Bronchial epithelial cell (primary cell): Measurements from ENCODE around the gene TRIP13. TPM values are rescaled to one million over a fixed set of nuclear protein-coding genes. Genes with fewer than 3 reads are reported as not detected.

ENCODE experiments used
- DNase-seq: peaks from one replicate; pipeline ENCODE4 v3.0.0-alpha.2; 2010; ENCODE audit warnings: low read depth
- FAIRE-seq: peaks from 2 replicates; lab custom pipeline; 2011; peaks lifted over from hg19 to GRCh38; lab: Jason Lieb, UNC
- H3K27me3 ChIP-seq: 2 replicates; pipeline ENCODE4 v1.5.1; 2011; ENCODE audit warnings: low read length; ENCODE audit not compliant: control insufficient read depth, insufficient read depth
- H3K36me3 ChIP-seq: 2 replicates; pipeline ENCODE4 v1.5.1; 2011; ENCODE audit warnings: low read length; ENCODE audit not compliant: control insufficient read depth, insufficient read depth
- H3K4me3 ChIP-seq: 2 replicates; pipeline ENCODE4 v1.5.1; 2011; ENCODE audit warnings: mild to moderate bottlenecking, low read depth, low read length, control low read depth
- total RNA-seq: library from RNA; depleted of rRNA; stranded (reverse); fragments of >200 nt; gene quantifications from 2 replicates; pipeline ENCODE4 v1.2.1, GENCODE V29; 2014
- TF ChIP-seq, protein P1 (sequence below): IDR thresholded peaks from 2 replicates; pipeline ENCODE4 v1.5.1; 2011; ENCODE audit warnings: mild to moderate bottlenecking, moderate library complexity, low read length, control low read depth, inconsistent platforms; ENCODE audit not compliant: insufficient read depth, severe bottlenecking

Gene TRIP13
- total RNA-seq, 1 donor from 2014 or later = 1.8 TPM

GRCh38 chr5:953535-954449 lies 61.1 kb downstream of the TRIP13 start:
- H3K27me3 ChIP-seq = peaks cover 5% of the 10 kb centered on the region
- no peak for DNase-seq

GRCh38 chr5:955886-956761 lies 63.4 kb downstream of the TRIP13 start:
- H3K36me3 ChIP-seq = no peaks in the 10 kb centered on the region
- no peak for DNase-seq
- no peak for FAIRE-seq
- H3K27me3 ChIP-seq = peaks cover 5% of the 10 kb centered on the region
- no peak overlapping the region for H3K4me3 ChIP-seq
- TF ChIP-seq, protein P1, sequence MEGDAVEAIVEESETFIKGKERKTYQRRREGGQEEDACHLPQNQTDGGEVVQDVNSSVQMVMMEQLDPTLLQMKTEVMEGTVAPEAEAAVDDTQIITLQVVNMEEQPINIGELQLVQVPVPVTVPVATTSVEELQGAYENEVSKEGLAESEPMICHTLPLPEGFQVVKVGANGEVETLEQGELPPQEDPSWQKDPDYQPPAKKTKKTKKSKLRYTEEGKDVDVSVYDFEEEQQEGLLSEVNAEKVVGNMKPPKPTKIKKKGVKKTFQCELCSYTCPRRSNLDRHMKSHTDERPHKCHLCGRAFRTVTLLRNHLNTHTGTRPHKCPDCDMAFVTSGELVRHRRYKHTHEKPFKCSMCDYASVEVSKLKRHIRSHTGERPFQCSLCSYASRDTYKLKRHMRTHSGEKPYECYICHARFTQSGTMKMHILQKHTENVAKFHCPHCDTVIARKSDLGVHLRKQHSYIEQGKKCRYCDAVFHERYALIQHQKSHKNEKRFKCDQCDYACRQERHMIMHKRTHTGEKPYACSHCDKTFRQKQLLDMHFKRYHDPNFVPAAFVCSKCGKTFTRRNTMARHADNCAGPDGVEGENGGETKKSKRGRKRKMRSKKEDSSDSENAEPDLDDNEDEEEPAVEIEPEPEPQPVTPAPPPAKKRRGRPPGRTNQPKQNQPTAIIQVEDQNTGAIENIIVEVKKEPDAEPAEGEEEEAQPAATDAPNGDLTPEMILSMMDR = no peak

More at GRCh38 chr5:953535-954449, 61.1 kb downstream of the TRIP13 start:
- no peaks in the 10 kb centered on the region for H3K36me3 ChIP-seq
- no peak for FAIRE-seq
- TF ChIP-seq, protein P1 = no peak
- no peak overlapping the region for H3K4me3 ChIP-seq

GRCh38 chr5:956941-957747 lies 64.5 kb downstream of the TRIP13 start:
- H3K36me3 ChIP-seq = no peaks in the 10 kb centered on the region
- H3K4me3 ChIP-seq = no peak overlapping the region
- no peak for DNase-seq
- no peak for FAIRE-seq
- peaks cover 5% of the 10 kb centered on the region for H3K27me3 ChIP-seq
- TF ChIP-seq, protein P1 = no peak

GRCh38 chr5:957748-958485 lies 65.2 kb downstream of the TRIP13 start:
- TF ChIP-seq, protein P1 = no peak
- no peak for DNase-seq
- H3K27me3 ChIP-seq = peaks cover 5% of the 10 kb centered on the region
- no peaks in the 10 kb centered on the region for H3K36me3 ChIP-seq
- H3K4me3 ChIP-seq = no peak overlapping the region
- FAIRE-seq = no peak
